NCI-H524 treated with DMSO at 0.1 percent for 48 hours (cell line): ENCODE results near the gene TFAP2C.
"Not testable (repeated sequence)": the region's sequence is repeated elsewhere in the genome, so short reads cannot be mapped to it uniquely, and the experiment has no call there.

Source experiments
- DNase-seq: peaks from one replicate; lab custom pipeline; 2025; lab: John Stamatoyannopoulos, UW

TFAP2C gene

DNA sequence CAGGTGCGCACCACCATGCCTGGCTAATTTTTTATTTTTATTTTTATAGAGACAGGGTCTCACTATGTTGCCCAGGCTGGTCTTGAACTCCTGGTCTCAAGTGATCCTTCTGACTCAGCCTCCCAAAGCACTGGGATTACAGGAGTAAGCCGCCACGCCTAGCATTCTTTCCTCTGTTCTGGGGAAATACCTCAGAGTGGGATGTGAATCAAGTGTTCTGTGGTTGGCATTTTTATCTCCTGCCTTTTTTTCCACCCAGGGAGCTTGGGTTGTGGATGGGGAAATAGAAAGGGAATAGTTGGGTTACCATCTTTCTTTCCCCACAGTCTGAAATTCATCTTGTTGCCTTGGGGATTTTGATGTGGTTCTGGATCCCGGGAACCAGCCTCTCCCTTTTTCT lies 24.1 kb downstream of the TFAP2C start:
- DNase-seq: no peak

DNA sequence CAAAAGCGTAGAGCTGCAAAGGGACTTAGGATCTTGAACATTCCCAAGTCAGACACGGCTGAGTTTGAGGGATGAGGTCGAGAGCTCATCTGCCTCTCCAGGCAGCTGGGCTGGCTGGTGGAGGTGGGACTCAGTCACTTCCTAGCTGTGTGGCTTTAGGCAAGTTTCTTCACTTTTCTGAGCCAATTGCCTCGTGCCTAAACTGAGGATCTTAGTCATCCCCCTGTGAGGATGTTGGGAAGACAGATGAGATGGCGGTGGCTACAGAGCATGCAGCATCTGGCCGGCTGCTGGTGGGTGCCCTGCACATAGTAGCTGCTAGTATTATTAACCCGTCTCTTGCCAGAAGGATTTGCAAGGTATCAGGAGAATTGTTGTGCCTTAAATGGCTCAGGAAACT lies 27.5 kb downstream of the TFAP2C start:
- DNase-seq: no peak

DNA sequence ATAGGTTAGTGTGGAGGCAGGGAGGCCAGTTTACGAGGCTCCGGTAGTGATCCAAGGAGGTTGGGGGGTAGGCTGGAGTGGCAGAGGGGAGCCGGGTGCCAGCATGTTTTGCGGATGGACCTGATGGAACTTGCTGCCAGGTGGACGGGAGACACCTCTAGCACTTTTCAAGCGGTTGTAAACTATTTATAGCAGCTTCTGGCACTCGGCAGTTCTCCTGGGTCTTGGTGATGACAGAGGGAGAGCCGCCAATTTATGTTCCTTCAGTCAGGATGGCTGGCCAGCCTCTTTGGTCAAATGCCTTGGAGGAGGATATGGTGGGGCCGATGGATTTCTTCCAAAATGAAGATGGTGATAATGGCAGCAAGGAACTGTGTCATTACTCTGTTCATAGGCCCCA lies 28.8 kb downstream of the TFAP2C start:
- DNase-seq: no peak

DNA sequence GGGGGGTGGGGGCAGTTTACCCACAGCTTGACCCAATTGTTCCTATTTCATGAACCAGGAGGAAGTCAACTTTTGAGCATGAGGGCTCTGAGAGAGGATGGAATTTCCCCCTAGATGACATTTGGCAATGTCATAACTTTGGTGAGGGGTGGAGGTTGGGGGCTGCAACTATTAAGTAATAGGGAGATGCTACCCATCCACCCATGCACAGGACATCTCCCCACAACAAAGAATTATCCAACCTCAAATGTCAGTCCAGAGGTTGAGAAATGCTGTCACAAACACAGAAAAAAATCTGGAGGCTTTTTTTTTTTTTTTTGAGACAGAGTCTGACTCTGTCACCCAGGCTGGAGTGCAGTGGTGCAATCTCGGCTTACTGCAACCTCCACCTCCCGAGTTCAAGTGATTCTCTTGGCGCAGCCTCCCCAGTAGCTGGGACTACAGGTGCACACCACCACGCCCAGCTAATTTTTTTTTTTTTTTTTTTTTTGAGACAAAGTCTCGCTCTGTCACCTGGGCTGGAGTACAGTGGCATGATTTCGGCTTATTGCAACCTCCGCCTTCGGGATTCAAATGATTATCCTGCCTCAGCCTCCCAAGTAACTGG lies 29.3 kb downstream of the TFAP2C start:
- not testable (repeated sequence) for DNase-seq

DNA sequence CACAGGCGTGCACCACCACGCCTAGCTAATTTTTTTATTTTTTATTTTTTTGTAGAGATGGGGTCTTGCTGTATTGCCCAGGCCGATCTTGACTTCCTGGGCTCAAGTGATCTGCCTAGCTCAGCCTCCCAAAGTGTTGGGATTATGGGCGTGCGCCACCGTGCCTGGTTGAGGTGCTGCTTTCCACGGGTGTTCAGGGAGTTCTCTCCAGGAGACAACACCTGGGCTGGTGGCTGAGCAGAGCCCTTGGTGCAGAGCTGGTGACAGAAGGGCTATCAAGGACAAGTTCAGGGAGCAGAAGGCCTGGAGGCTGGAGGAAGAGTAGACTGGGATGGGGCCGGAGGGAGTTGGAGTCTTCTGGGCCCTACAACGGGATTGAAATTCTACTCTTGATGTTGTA lies 34.6 kb downstream of the TFAP2C start:
- DNase-seq: no peak

DNA sequence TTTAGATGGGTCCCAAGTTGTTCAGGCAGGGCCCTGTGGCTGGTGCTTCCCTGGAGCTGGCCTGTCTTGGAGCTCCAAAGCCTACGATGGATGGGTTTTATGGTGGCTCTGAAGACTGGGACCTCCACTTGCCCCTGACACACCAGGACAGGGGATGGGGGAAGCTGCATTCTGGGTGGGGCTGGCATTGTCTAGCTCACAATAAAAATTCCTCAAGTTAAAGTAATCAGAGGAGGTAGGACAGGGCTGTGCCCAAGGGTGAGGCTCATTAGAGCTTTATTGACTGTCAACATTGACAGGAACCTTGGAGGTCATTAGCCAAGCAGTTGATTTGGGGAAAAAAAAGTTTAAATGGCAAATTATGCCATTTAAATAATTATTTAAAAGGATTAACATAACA lies 35.7 kb downstream of the TFAP2C start:
- DNase-seq: no peak

DNA sequence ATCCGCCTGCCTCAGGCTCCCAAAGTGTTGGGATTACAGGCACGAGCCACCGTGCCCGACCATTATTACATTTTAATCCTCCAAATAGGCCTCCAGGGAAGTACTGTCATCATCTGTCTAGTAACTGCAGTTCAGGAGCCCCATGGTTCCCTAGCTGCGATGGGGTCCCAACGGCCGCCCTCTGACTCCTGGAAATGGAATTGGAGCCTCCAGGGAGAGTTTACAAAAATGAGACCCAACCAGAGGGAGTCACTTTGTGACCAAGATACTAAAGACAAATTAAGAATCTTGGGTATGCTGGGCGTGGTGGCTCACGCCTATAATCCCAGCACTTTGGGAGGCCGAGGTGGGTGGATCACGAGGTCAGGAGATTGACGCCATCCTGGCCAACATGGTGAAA lies 36.7 kb downstream of the TFAP2C start:
- DNase-seq: no peak

DNA sequence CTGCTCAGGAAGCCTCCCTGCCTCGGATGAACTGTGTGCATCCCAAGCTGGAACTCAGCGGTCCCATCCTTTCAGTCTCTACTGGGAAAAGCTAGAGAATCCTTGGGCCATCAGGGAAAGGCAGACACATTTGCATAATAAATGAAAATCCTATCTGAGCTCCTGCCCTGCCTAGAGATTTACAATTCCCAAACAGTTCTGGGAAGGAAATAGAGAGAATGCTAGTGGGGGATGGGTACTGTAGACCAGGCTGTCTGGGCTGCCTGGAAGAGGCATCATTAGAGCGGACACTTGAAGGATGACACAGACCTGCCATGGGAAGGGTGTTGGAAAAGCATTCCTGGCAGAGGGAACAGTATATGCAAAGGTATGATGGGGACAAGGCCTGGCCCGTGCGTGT lies 44.3 kb downstream of the TFAP2C start:
- no peak for DNase-seq

DNA sequence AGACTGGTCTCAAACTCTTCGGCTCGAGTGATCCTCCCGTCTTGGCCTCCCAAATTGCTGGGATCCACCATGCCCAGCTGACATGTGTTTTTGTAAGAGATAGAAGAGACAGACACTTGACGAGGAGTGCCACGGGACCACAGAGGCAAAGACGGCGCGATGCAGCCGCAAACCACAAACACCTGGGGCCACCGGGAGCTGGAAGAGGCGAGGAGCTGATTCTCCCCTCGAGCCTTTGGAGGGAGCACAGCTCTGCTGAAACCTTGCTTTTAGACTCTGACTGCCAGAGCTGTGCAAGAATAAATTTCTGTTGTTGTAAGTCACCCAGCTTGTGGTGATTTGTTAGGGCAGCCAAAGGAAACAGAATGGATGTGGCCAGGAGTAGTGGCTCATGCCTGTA lies 46.9 kb downstream of the TFAP2C start:
- no peak for DNase-seq

DNA sequence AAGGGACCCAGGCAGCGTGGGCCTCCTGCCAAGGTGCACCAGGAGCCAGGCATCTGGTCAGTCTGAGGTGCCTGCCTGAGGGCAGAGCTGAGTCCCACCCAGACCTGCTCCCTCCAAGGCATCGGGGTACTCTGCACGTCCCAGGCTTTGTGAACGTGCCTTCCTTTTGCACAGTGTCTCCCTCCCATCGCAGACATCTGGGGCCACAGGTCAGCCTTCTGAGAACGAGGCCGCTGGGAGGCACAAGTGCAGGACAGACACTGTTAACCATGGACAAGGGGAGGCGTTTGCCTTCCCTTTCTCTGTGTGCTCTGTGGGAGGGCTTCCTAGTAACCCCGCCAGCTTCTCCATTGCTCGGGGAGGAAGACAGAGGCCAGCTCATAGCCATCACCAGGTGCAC lies 47.6 kb downstream of the TFAP2C start:
- DNase-seq: no peak

DNA sequence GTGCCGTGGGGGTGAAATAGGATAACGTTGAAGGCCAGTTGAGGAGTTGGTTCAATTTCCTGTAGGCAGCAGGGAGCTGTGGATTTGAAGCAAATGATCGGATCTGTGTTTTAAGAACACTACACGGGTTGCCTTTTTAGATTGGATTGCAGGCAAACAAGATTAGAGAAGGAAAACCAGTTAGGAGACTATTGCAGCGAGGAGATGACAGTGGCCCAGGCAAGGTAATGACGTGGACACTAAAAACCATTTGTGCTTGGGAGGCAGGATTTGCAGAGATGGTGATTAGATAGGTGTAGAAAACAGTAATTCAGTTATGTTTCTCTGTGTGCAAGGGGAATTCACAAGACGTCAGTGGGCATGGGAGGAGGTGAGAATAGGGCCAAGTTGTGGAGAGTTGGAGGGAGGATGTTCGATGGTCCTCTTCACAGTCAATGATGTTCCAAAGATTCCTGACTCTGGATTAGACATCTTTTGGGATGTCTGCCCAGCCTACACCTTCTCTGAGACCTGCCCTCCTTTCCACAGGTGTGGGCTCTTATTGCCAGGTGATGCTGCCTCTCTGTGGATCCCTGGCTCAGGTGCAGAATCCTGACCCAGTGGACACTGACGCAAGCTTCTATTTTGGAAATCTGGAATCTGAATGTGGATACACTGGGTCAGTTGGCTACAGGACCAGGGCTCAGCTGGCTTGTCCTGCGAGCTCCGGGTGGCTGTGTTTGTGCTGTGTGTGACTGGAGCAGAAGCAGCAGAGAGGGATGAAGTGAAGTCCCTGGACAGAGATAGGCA lies 54.2 kb downstream of the TFAP2C start:
- no peak for DNase-seq

DNA sequence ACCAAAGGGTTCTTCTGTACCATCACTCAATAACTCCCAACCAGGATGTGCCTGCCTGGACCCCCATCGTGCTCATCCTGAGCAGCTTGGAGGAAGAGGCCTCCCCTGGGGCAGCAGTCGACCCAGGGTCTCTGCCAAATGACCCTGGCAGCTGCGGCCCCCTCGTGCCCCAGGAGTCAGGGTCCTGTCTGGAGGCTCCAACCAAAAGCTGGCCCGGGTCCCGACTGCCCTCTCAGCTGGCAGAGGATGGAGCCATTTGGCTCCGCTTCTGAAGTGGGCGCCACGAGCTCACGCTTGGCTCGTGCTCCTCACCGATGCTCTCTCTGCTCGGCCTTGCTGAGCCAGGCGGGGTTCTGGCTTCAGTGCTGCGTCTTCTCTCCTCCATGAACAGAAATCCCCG lies 56.8 kb downstream of the TFAP2C start:
- no peak for DNase-seq

DNA sequence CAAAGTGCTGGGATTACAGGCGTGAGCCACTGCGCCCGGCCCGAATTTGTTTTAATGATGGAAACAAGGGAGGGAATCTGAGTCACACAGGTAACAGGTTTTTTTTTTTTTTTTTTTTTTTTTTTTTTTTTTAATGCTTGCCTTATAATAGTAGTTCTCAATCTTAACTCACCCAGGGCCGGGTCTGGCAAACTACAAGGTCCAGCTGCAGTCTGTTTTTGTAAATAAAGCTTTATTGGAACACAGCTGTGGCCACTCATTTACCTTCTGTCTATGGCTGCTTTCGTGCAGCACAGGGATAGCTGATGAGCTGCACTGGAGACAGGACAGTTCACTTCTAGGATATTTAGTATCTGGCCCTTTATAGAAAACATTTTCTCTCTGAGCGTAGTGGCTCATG lies 58.0 kb downstream of the TFAP2C start:
- DNase-seq: no peak

DNA sequence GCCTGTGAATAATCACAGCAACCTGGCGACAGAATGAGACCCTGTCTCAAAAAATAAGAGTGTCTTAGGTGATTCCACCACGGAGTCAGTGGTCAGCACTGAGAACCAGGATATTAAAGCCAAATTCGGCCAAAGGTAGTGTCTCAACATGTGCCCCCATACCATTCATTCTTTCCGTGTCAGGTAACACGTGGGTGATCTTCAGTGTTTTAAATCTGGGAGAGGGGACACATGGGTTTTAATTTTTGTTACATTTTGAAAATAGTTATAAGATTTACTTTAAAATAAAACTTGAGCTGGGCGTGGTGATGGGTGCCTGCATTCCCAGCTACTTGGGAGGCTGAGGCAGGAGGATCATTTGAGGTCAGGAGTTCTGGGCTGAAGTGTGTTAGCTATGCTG lies 59.0 kb downstream of the TFAP2C start:
- DNase-seq: no peak
